ENCODE measurements around the gene LONP1.
"Not testable (repeated sequence)": the region's sequence is repeated elsewhere in the genome, so short reads cannot be mapped to it uniquely, and the experiment has no call there.

The LONP1 gene

GRCh38 chr19:5719961-5720790 is at the start of gene LONP1, which contains the start of gene CATSPERD:
LONP1 (minus strand) TSS chr19:5720146; CDS start chr19:5720132, 14 bp downstream.
CATSPERD (plus strand) TSS chr19:5720637; CDS start chr19:5720738, 101 bp downstream.
- DNase-seq, result peak; percentile 98 to 99

GRCh38 chr19:5767949-5768348 is 48.0 kb upstream of the LONP1 start:
- no peak for DNase-seq

GRCh38 chr19:5765220-5765619 is 45.3 kb upstream of the LONP1 start:
- DNase-seq, result no peak

GRCh38 chr19:5762608-5763217 is 42.8 kb upstream of the LONP1 start:
- no peak for DNase-seq

GRCh38 chr19:5753743-5754142 is 33.8 kb upstream of the LONP1 start:
- DNase-seq, result no peak

GRCh38 chr19:5751709-5752108 is 31.8 kb upstream of the LONP1 start:
- DNase-seq, result no peak

GRCh38 chr19:5749505-5749904 is 29.6 kb upstream of the LONP1 start:
- DNase-seq, result no peak

- peak in 1 of 2 experiments; percentile 41 for DNase-seq
Observed at GRCh38 chr19:5748920-5749319, 29.0 kb upstream of the LONP1 start.

- DNase-seq, result not testable (repeated sequence)
Observed at GRCh38 chr19:5744999-5745398, 25.1 kb upstream of the LONP1 start.

GRCh38 chr19:5743630-5744029 is 23.7 kb upstream of the LONP1 start:
- DNase-seq, result no peak

GRCh38 chr19:5742051-5742450 is 22.1 kb upstream of the LONP1 start:
- DNase-seq, result no peak

- DNase-seq, result no peak
Observed at GRCh38 chr19:5738423-5738822, 18.5 kb upstream of the LONP1 start.

- not testable (repeated sequence) for DNase-seq
Observed at GRCh38 chr19:5733172-5733571, 13.2 kb upstream of the LONP1 start.

GRCh38 chr19:5727453-5728050 is 7.6 kb upstream of the LONP1 start:
- DNase-seq, result no peak

GRCh38 chr19:5719274-5719960 is 529 bp downstream of the LONP1 start:
- no peak for DNase-seq

- no peak for DNase-seq
Observed at GRCh38 chr19:5718579-5719273, 1.2 kb downstream of the LONP1 start.

- DNase-seq, result no peak
Observed at GRCh38 chr19:5718037-5718578, 1.8 kb downstream of the LONP1 start.

GRCh38 chr19:5717215-5717935 is 2.6 kb downstream of the LONP1 start:
- DNase-seq, result no peak

- no peak for DNase-seq
Observed at GRCh38 chr19:5714816-5715215, 5.1 kb downstream of the LONP1 start.

GRCh38 chr19:5713228-5713627 is 6.7 kb downstream of the LONP1 start:
- DNase-seq, result no peak

- no peak for DNase-seq
Observed at GRCh38 chr19:5711713-5712161, 8.2 kb downstream of the LONP1 start.

GRCh38 chr19:5711025-5711424 is 8.9 kb downstream of the LONP1 start:
- DNase-seq, result no peak
